Measurements from ENCODE around the gene TP53.

GRCh38 chr17:7684851-7685532 is 2.3 kb downstream of the TP53 start:
- no peak for TF ChIP-seq CTCF (IDR thresholded peaks at IDR 0.05)
- TF ChIP-seq POLR2AphosphoS5 (IDR thresholded peaks at IDR 0.05; ENCODE audit: low read depth, low read length), result no peak
- no peak for TF ChIP-seq SIN3A (IDR thresholded peaks at IDR 0.05; ENCODE audit: borderline replicate concordance, insufficient read depth, low read depth, low read length)
- TF ChIP-seq REST (IDR thresholded peaks at IDR 0.05; ENCODE audit: insufficient read depth in 1 of 2, low read depth in 2 of 2, low read length in 1 of 2), result no peak
- no peak for TF ChIP-seq TCF7L2 (IDR thresholded peaks at IDR 0.05; ENCODE audit: low read depth, low read length)
